DMS153 treated with DMSO at 0.1 percent for 48 hours (cell line): ENCODE measurements around the gene RBPJL.

ENCODE experiments used
- DNase-seq: peaks from one replicate; lab custom pipeline; 2025; ENCODE audit not compliant: unreplicated experiment; lab: John Stamatoyannopoulos, UW

RBPJL gene

GRCh38 chr20:45358282-45359068, 51.8 kb downstream of the RBPJL start:
- DNase-seq = no peak

GRCh38 chr20:45359069-45359405, 52.4 kb downstream of the RBPJL start:
- DNase-seq = no peak

GRCh38 chr20:45359406-45360148, 52.9 kb downstream of the RBPJL start:
- no peak for DNase-seq

GRCh38 chr20:45361793-45362192, 55.2 kb downstream of the RBPJL start:
- DNase-seq = no peak

GRCh38 chr20:45362804-45363610, 56.4 kb downstream of the RBPJL start, which contains the start of gene SYS1:
Gene SYS1, plus strand, starts transcription at chr20:45363156. Its CDS starts 376 bp downstream, at chr20:45363532.
- DNase-seq = peak; percentile 97

- DNase-seq = no peak
Observed at GRCh38 chr20:45363611-45364492, 57.2 kb downstream of the RBPJL start.

GRCh38 chr20:45365444-45365970, 58.9 kb downstream of the RBPJL start:
- no peak for DNase-seq

GRCh38 chr20:45366192-45366591, 59.6 kb downstream of the RBPJL start:
- DNase-seq = no peak

GRCh38 chr20:45366631-45367030, 60.0 kb downstream of the RBPJL start:
- DNase-seq = no peak

GRCh38 chr20:45367126-45367525, 60.5 kb downstream of the RBPJL start:
- DNase-seq = no peak
